Left renal cortex interstitium (tissue), 4 donors: Measurements from ENCODE around the gene CFAP46. TPM values are rescaled to one million over a fixed set of nuclear protein-coding genes. Genes with fewer than 3 reads are reported as not detected.
A peak's percentile ranks its signal among the peaks of the same experiment; 100 is the strongest.
"Not testable (repeated sequence)": the region's sequence is repeated elsewhere in the genome, so short reads cannot be mapped to it uniquely, and the experiment has no call there.

Experiments used
- DNase-seq, 4 donors: peaks; one replicate each; pipeline ENCODE4 v3.0.0-alpha.2; 2013; ENCODE audit warnings: low read depth in 4 of 4, low spot score in 2 of 4, missing footprints in 1 of 4
- polyA plus RNA-seq, 4 donors: library from polyadenylated mRNA; unstranded; fragments of 120-200 nt; gene quantifications; one replicate each; pipeline ENCODE4 v1.2.1, GENCODE V29; 2013; ENCODE audit not compliant: insufficient read length in 4 of 4

The CFAP46 gene
- polyA plus RNA-seq, 4 donors: 6.2 to 12.3 (median 9.4) TPM

DNA sequence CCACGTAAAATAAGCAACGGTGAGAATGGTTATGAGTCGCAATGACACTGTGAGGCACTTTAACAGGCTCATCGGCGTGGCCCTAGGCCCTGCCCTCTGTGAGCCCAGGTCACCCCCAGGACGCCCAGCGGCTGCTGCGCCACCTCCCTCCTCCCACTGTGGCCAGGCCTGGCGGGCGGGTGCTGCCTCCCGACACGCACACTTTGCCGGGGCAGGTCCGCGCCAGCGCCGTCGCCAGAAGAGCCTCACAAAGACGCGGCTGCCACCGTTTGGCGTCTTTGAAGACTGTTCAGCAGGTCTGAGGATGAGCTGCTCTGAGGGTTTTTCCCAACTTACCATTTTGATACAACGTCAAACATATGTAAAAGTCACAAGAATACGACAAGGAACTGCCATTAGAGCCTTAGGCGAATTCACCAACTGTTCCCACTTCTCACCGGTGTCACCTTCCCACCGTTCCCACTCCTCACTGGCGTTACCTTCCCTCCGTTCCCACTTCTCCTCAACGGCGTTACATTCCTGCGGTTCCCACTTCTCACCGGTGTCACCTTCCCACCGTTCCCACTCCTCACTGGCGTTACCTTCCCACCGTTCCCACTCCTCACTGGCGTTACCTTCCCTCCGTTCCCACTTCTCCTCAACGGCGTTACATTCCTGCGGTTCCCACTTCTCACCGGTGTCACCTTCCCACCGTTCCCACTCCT, 22.5 kb upstream of the CFAP46 start:
- DNase-seq: not testable (repeated sequence)

- no peak for DNase-seq
Observed at GRCh38 chr10:132964231-132964630, 21.9 kb upstream of the CFAP46 start.

DNA sequence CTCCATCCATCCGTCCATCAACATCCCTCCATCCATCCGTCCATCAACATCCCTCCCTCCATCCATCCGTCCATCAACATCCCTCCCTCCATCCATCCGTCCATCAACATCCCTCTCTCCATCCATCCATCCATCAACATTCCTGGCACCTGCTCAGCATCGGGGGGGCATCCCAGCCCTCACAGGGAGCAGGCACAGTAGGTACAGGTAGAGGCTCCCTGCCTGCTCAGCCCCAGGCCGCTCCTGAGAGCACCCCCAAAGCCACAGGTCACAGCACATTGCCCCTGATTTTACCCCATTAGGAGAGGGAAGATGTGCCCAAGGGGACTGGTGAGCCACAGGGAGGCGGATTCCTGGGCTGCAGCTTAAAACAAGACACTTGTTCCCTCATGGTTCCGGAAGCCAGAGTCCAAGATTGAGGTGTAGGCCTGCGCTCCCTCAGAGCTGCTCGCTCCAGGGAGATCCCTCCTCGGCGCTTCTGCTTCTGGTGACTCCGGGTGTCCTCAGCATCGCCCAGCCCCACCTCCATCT, 21.1 kb upstream of the CFAP46 start:
- no peak for DNase-seq

- DNase-seq: no peak
Observed at GRCh38 chr10:132962623-132963429, 20.5 kb upstream of the CFAP46 start.

DNA sequence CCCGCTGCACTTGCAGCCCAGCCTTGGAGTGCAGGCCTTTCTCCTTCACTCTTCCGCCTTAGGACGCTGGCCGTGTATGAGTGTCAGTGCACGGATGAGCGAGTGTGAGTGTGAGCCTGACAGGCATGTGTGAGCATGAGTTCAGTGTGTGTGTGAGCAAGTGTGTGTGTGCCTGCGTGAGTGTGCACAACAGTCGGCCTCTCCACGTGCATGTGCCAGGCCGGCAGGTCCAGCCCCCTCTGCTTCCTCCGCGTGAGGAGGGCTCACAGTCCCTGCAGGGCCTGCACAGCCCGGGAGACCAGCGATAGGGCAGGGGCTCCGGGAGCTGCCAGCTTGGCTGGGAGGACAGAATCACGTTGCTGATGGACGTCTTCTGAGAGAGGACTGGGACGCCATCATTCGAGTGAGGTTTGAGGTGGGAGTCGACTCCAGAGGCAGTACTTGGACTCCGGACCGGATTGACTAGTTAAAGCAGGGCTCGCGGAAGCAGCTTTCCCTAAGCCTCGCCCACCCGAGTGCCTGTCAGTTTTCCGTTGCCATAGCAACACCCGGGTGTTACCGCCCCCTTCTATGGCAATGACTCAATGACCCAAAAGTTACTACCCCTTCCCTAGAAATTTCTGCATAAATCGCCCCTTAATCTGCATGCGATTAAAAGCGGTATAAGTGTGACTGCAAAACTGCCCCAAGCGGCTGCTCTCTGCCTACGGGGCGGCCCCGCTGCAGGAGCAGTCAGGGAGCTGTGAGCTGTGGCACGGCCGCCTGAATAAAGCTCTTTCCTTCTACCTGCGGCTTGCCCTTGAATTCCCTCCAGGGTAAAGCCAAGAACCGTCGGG, 19.6 kb upstream of the CFAP46 start:
- peak; percentile 63 to 79 (median 71) for DNase-seq

DNA sequence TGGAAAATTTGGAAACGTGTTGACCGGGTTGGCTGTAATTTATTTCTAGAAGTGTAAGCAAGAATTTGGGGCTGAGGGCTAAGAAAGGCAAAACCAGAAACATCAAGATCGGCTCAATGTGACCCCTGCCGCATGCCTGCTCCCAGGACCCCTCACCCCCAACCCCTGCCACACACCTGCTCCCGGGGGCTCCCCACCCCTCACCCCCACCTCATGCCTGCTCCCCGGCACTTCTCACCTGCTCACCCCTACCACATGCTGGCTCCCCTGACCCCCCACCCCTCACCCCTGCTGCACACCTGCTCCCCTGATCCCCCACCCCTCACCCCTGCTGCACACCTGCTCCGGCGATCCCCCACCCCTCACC, 19.0 kb upstream of the CFAP46 start:
- DNase-seq: no peak

GRCh38 chr10:132960631-132961419, 18.5 kb upstream of the CFAP46 start:
- no peak for DNase-seq

- no peak for DNase-seq
Observed at GRCh38 chr10:132960071-132960472, 17.7 kb upstream of the CFAP46 start.

GRCh38 chr10:132959559-132959961, 17.2 kb upstream of the CFAP46 start:
- DNase-seq: no peak

DNA sequence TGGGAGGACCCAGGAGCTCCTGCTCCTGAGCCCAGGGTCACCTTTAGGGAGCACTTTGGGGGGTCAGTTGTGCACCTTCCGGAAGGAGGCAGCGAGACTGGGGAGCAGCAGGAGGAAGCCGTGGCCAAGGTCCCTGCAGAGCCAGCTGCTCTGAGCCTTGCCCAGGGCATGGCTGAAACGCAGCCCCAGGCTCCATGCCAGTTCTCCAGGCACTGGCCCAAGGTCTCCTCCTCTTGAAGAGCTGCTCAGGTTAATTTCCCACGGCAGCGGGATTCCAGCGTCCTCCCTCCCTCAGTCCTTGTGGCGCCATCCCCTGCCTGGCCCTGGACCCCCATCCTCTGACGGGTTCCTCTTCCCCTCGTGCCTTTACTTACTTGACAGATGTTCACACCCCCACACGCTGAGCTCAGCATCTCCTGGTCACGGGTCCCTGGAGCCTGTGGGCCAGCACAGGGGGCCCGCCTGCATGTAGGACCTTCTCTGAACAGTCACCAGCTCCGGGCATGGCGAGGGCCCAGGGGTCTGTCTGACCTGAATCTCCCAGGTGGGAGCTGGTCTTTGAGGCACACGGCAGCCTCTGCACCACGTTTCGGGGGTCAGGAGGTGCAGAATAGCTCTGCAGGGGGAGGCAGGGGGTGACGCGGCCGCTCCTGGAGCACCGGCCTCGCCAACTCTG, 16.7 kb upstream of the CFAP46 start:
- DNase-seq: no peak

- no peak for DNase-seq
Observed at GRCh38 chr10:132957981-132958882, 15.9 kb upstream of the CFAP46 start.

DNA sequence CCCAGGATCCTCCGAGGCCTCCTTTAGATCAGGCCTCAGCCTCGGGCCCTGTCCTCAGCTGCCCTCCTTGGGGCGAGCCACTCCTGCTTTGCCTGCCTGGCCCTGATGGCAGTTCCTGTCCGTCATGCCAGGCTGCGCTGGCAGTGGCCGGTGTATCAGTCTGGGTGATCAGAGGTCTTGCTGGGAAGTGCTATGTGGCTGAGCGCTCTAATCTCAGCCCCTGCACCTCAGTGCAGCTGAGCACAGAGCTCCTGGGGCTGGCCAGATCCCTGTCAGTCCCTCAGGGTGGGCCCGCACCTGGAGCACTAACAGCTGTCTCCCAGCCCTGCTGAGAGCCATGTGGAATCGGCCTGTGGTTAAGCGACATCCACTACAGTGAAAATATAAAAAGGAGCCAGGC, 14.8 kb upstream of the CFAP46 start:
- no peak for DNase-seq

- not testable (repeated sequence) for DNase-seq
Observed at GRCh38 chr10:132956259-132956658, 13.9 kb upstream of the CFAP46 start.

GRCh38 chr10:132955479-132955878, 13.1 kb upstream of the CFAP46 start:
- no peak for DNase-seq

GRCh38 chr10:132953428-132953827, 11.1 kb upstream of the CFAP46 start:
- no peak for DNase-seq

DNA sequence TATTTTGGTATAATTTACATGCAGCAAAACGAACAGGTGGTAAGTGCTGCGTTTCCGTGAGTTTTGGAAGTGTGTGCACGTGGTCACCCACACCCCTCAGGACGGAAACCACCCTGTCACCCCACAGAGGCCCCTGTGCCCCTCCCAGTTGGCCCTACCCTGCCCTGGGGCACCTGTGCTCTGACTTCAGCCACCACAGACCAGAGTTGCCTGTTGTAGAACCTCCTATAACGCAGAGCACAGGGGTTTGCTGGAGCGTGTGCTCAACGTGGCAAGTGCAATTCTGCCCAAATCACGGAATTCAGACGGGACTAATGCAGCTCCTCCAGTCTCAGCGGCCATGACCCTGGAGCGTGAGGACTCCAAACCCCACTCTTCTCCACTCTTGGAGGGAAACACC, 9.6 kb upstream of the CFAP46 start:
- no peak for DNase-seq

GRCh38 chr10:132948351-132948750, 6.0 kb upstream of the CFAP46 start:
- DNase-seq: no peak

- no peak for DNase-seq
Observed at GRCh38 chr10:132947843-132948242, 5.5 kb upstream of the CFAP46 start.
